ENCODE measurements around the gene FMN1. TPM values are rescaled to one million over a fixed set of nuclear protein-coding genes. Genes with fewer than 3 reads are reported as not detected.

FMN1 gene
- total RNA-seq, 1 donor from 2014 or later = 20.1 TPM

DNA sequence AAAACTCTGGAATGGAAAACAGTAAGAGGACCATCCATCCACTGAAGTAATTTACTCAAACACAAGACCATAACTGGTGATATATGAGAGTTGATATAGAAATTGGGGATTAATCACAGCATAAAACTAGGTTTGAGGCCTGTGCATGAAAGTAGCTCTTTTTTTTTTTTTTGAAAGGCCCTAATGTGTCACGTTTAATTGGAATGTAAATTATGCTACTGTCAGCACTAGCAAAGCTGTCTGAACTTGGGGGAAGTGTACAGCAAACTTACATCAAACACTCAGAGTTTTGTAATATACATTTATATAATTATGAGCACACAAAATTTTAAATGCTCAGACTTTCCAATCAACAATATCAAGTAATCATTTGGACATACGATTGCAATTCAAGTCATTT, 322.6 kb downstream of the FMN1 start:
- TF ChIP-seq CTCF (IDR thresholded peaks at IDR 0.05) (no peak), POLR2A (IDR thresholded peaks at IDR 0.05) (no peak), POLR2AphosphoS5 (IDR thresholded peaks at IDR 0.05; ENCODE audit: insufficient read depth in 1 of 2, low read depth in 1 of 2) (no peak)
- intact Hi-C loops (cut with DNase I) = loop anchor here (10.0 kb wide), 3 partner anchors 83 to 197 kb away; no protein-coding TSS in a partner anchor
- Histone ChIP-seq H3K27ac (peak overlapping the region; percentile 47), H3K36me3 (no peaks in the 10 kb centered on the region), H3K4me1 (peaks cover 12% of the 10 kb centered on the region), H3K27me3 (no peaks in the 10 kb centered on the region), H3K9me3 (no peaks in the 10 kb centered on the region), H3K4me3 (no peak overlapping the region)
- no peak for DNase-seq (ENCODE audit: extremely low spot score in 2 of 2)

DNA sequence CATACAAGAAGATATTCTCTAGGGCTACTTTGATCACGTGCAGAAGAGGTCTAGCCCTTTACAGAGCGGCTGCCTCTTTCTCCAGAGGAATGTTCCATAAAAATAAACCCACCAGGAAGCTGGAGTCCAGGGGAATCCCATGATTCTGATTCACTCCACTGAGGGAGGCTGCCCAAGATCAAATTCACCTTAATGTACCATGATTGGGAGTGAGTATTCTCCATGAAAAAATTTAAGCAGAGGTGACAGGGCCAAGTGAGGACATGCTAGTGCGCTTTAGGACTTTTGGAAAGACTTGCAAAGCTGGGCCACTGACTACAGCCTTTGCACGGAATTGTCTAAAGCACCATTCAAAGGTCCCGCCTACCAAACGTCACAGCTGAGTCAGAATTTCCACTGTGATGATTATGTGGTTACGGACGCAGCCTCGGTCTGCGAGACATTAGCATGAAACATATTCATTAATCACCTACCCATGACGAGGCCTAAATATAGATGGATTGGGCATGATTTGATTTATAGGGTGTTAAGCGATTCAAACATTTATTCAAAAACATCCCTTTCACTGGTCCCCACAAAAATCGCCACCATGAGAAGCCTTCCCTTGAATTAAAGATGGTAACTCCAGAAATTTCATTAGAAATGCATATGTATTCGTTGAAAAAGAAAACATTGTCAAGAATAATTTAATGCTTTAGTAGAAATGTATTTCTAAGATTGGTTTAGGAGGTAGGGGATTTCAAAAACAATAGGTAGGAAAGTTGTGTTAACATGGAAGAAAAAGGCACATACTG, 324.1 kb downstream of the FMN1 start:
- DNase-seq (ENCODE audit: extremely low spot score in 2 of 2) = no peak
- H3K4me3 ChIP-seq = no peak overlapping the region
- H3K9me3 ChIP-seq = no peaks in the 10 kb centered on the region
- no peaks in the 10 kb centered on the region for H3K36me3 ChIP-seq
- TF ChIP-seq POLR2AphosphoS5 (IDR thresholded peaks at IDR 0.05; ENCODE audit: insufficient read depth in 1 of 2, low read depth in 1 of 2) (no peak), CTCF (IDR thresholded peaks at IDR 0.05) (no peak), POLR2A (IDR thresholded peaks at IDR 0.05) (no peak)
- H3K4me1 ChIP-seq = peaks cover 12% of the 10 kb centered on the region
- no peaks in the 10 kb centered on the region for H3K27me3 ChIP-seq
- intact Hi-C loops (cut with DNase I) = loop anchor here (10.0 kb wide), 3 partner anchors 84 to 196 kb away; no protein-coding TSS in a partner anchor
- no peak overlapping the region for H3K27ac ChIP-seq

GRCh38 chr15:32869776-32870175, 324.7 kb downstream of the FMN1 start:
- Histone ChIP-seq H3K27ac (no peak overlapping the region), H3K4me1 (peaks cover 12% of the 10 kb centered on the region), H3K9me3 (no peaks in the 10 kb centered on the region), H3K36me3 (no peaks in the 10 kb centered on the region), H3K27me3 (no peaks in the 10 kb centered on the region), H3K4me3 (no peak overlapping the region)
- no peak for DNase-seq (ENCODE audit: extremely low spot score in 2 of 2)
- intact Hi-C loops (cut with DNase I) = loop anchor here (10.0 kb wide), 3 partner anchors 85 to 195 kb away; no protein-coding TSS in a partner anchor
- TF ChIP-seq POLR2AphosphoS5 (IDR thresholded peaks at IDR 0.05; ENCODE audit: insufficient read depth in 1 of 2, low read depth in 1 of 2) = no peak
- no peak for TF ChIP-seq POLR2A (IDR thresholded peaks at IDR 0.05)
- no peak for TF ChIP-seq CTCF (IDR thresholded peaks at IDR 0.05)

DNA sequence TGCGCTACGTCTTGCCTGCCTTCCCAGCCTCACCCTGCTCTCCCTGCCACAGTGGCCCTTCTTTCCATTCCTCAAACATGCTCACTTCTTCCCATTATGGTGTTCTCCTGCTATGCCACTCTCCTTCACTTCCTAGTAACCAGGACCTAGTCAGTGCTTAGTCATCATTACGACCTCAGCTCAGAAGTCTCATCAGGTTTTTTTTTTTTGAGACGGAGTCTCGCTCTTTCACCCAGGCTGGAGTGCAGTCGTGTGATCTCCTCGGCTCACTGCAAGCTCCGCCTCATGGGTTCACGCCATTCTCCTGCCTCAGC, 327.2 kb downstream of the FMN1 start:
- intact Hi-C loops (cut with DNase I) = no loop called here
- Histone ChIP-seq H3K4me3 (no peak overlapping the region), H3K36me3 (no peaks in the 10 kb centered on the region), H3K9me3 (no peaks in the 10 kb centered on the region), H3K4me1 (peaks cover 13% of the 10 kb centered on the region), H3K27ac (no peak overlapping the region), H3K27me3 (no peaks in the 10 kb centered on the region)
- TF ChIP-seq POLR2A (IDR thresholded peaks at IDR 0.05) (no peak), CTCF (IDR thresholded peaks at IDR 0.05) (no peak), POLR2AphosphoS5 (IDR thresholded peaks at IDR 0.05; ENCODE audit: insufficient read depth in 1 of 2, low read depth in 1 of 2) (no peak)
- no peak for DNase-seq (ENCODE audit: extremely low spot score in 2 of 2)

Measured in vagina (tissue), 2 donors.